ENCODE data around the gene RSRC1.

RSRC1 gene

DNA sequence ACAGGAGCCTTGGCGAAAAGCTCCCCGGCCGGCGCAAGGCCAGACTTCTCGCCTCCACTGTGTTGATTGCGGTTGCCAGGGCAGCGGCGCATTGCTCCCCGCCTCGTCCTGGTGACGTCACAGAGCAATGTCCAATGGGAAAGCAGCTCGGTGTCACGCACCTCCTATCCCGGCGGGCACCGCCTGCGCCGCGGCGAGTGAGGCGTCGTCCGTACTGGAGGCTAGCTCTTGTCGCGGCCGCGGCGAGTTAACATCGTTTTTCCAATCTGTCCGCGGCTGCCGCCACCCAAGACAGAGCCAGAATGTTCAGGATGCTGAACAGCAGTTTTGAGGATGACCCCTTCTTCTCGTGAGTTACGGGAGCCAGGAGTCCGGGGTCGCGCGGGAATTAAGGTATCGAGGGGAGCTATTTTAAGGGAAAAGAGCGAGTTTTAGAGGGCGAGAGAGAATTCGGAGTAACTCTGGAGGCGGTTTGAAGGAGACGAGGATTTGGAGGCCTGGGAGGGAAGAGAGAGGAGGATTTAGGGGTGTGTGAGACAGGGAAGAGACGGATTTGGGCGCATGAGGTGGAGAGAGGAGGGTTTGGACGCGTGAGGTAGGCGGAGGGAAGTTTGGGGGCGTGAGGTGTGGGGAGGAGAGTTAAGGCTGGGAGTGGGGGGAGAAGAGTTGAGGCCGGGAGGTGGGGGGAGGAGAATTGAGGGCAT lies 461.3 kb downstream of the RSRC1 start, which contains the start of gene MLF1:
Gene MLF1 (plus strand): TSS at position 196 of the 704 bp plus-strand sequence. CDS start 107 bp downstream, at position 303.
- peak within 1 kb of the TSS; percentile 90 for H2AFZ ChIP-seq (ENCODE audit: low read length, unreplicated experiment)
- no peaks in the 10 kb centered on the region for H3K79me2 ChIP-seq (ENCODE audit: control insufficient read depth, insufficient read depth, low read length, unreplicated experiment)
- peak within 1 kb of the TSS; percentile 100 for H3K4me3 ChIP-seq (ENCODE audit: low read depth, low read length)

DNA sequence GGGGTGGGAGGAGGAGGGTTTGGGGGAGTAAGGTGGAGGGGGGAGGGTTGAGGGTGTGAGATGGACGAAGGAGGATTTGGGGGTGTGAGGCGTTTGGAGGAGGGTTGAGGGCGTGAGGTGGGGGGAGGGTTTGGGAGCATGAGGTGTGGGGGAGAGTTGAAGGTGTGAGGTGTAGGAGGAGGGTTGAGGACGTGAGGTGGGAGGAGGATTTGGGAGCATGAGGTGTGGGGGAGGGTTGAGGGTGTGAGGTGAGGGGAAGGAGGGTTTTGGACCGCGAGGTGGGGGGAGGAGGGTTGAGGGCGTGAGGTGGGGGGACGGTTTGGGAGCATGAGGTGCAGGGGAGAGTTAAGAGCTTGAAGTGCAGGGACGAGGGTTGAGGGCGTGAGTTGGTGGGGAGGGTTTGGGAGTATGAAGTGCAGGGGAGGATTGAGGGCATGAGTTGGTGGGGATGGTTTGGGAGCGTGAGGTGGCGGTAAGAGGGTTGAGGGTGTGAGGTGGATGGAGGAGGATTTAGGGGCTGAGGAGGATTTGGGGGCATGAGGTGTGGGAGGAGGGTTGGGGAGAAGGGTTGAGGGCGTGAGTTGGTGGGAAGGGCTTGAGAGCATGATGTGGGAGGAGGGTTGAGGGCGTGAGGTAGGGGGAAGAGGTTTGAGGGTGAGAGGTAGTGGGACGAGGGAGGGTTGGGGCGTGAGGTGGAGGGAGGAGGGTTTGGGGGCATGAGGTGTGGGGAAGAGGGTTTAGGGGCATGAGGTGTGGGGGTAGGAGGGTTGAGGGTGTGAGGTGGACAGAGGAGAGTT lies 462.3 kb downstream of the RSRC1 start:
- Histone ChIP-seq H3K36me3 (ENCODE audit: insufficient read depth, low read length) (no peaks in the 10 kb centered on the region), H3K27me3 (ENCODE audit: insufficient read depth, low read length) (no peaks in the 10 kb centered on the region), H3K27ac (ENCODE audit: low read depth, low read length) (no peak overlapping the region), H3K79me2 (ENCODE audit: control insufficient read depth, insufficient read depth, low read length, unreplicated experiment) (no peaks in the 10 kb centered on the region), H3K4me1 (ENCODE audit: control insufficient read depth, insufficient read depth, low read length, unreplicated experiment) (peaks cover 8% of the 10 kb centered on the region), H3K4me3 (ENCODE audit: low read depth, low read length) (peak overlapping the region; percentile 100), H2AFZ (ENCODE audit: low read length, unreplicated experiment) (no peak overlapping the region)

More for the DNA sequence above, 461.3 kb downstream of the RSRC1 start, which contains the start of gene MLF1:
- peak within 1 kb of the TSS; percentile 94 for H3K27ac ChIP-seq (ENCODE audit: low read depth, low read length)
- no peaks in the 10 kb centered on the region for H3K27me3 ChIP-seq (ENCODE audit: insufficient read depth, low read length)
- no peaks in the 10 kb centered on the region for H3K36me3 ChIP-seq (ENCODE audit: insufficient read depth, low read length)
- H3K4me1 ChIP-seq (ENCODE audit: control insufficient read depth, insufficient read depth, low read length, unreplicated experiment): peaks cover 8% of the 10 kb centered on the region

DNA sequence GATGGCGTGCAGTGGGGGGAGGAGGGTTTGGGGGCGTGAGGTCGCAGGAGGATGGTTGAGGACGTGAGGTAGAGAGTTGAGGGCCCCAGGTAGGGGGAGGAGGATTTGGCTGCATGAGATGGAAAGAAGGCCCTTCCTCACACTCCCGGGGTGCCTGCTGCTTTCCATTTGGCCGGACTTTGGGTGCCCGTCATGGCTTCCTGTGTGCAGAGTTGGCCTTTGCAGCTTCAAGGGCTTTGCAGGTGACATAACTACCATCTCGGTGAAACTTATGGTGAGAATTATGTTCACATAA lies 462.8 kb downstream of the RSRC1 start:
- H3K36me3 ChIP-seq (ENCODE audit: insufficient read depth, low read length): no peaks in the 10 kb centered on the region
- no peaks in the 10 kb centered on the region for H3K27me3 ChIP-seq (ENCODE audit: insufficient read depth, low read length)
- no peak overlapping the region for H2AFZ ChIP-seq (ENCODE audit: low read length, unreplicated experiment)
- H3K79me2 ChIP-seq (ENCODE audit: control insufficient read depth, insufficient read depth, low read length, unreplicated experiment): no peaks in the 10 kb centered on the region
- H3K4me3 ChIP-seq (ENCODE audit: low read depth, low read length): no peak overlapping the region
- no peak overlapping the region for H3K27ac ChIP-seq (ENCODE audit: low read depth, low read length)
- peaks cover 8% of the 10 kb centered on the region for H3K4me1 ChIP-seq (ENCODE audit: control insufficient read depth, insufficient read depth, low read length, unreplicated experiment)

DNA sequence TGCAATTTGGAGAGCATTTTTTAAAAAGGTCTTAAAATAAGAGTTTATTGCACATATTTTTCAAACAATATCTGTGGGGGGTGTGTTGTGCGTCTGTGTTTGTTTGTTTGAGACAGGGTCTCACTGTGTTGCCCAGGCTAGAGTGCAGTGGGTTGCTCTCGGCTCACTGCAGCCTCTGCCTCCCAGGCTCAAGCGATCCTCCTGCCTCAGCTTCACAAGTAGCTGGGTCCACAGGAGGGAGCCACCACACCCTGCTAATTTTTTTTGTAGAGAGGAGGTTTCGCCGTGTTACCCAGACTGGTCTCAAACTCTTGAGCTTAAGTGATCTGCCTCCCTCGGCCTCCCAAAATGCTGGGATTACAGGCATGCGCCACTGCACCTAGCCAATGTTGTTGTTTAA lies 463.8 kb downstream of the RSRC1 start:
- no peaks in the 10 kb centered on the region for H3K27me3 ChIP-seq (ENCODE audit: insufficient read depth, low read length)
- H3K4me1 ChIP-seq (ENCODE audit: control insufficient read depth, insufficient read depth, low read length, unreplicated experiment): peaks cover 8% of the 10 kb centered on the region
- H3K79me2 ChIP-seq (ENCODE audit: control insufficient read depth, insufficient read depth, low read length, unreplicated experiment): no peaks in the 10 kb centered on the region
- H3K4me3 ChIP-seq (ENCODE audit: low read depth, low read length): no peak overlapping the region
- no peak overlapping the region for H3K27ac ChIP-seq (ENCODE audit: low read depth, low read length)
- H3K36me3 ChIP-seq (ENCODE audit: insufficient read depth, low read length): no peaks in the 10 kb centered on the region
- no peak overlapping the region for H2AFZ ChIP-seq (ENCODE audit: low read length, unreplicated experiment)

DNA sequence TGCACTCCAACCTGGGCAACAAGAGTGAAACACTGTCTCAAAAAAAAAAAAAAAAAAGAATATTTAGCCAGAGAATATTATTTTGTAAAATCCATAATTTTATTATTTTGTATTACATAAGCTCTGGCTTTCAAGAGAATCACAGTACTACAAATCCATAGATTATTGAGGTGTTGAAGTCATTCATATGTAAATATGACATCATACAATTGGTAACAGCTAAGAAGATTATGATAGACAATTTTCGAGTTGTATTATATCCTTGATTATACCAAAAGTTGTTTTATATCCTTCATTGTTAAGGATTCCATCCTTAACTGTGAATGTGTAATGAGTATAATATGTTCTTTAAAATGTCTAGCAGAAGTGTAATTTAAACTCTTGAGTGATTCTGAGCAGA lies 464.8 kb downstream of the RSRC1 start:
- no peak overlapping the region for H3K27ac ChIP-seq (ENCODE audit: low read depth, low read length)
- peaks cover 8% of the 10 kb centered on the region for H3K4me1 ChIP-seq (ENCODE audit: control insufficient read depth, insufficient read depth, low read length, unreplicated experiment)
- H3K79me2 ChIP-seq (ENCODE audit: control insufficient read depth, insufficient read depth, low read length, unreplicated experiment): no peaks in the 10 kb centered on the region
- no peaks in the 10 kb centered on the region for H3K36me3 ChIP-seq (ENCODE audit: insufficient read depth, low read length)
- no peaks in the 10 kb centered on the region for H3K27me3 ChIP-seq (ENCODE audit: insufficient read depth, low read length)
- H3K4me3 ChIP-seq (ENCODE audit: low read depth, low read length): no peak overlapping the region
- H2AFZ ChIP-seq (ENCODE audit: low read length, unreplicated experiment): no peak overlapping the region

DNA sequence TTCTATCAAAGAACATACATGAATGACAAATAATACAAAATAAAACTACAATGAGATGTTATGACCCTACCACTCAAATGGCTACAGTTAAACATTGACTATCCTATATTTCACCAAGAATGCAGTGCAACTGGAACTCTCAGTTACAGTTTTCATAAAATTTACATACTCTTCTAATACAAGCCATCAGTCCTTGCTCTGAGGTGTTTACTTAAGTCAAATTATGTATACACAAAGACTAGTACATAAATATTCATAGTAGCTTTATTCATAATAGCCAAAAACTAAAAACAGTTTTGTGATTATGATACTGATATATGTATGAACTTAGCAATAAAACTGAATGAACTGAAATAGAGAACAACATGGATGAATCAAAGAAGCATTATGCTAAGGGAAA lies 480.3 kb downstream of the RSRC1 start:
- H3K27me3 ChIP-seq (ENCODE audit: insufficient read depth, low read length): no peaks in the 10 kb centered on the region
- no peak overlapping the region for H3K4me3 ChIP-seq (ENCODE audit: low read depth, low read length)
- H3K36me3 ChIP-seq (ENCODE audit: insufficient read depth, low read length): no peaks in the 10 kb centered on the region
- no peak overlapping the region for H3K27ac ChIP-seq (ENCODE audit: low read depth, low read length)
- no peaks in the 10 kb centered on the region for H3K79me2 ChIP-seq (ENCODE audit: control insufficient read depth, insufficient read depth, low read length, unreplicated experiment)
- H3K4me1 ChIP-seq (ENCODE audit: control insufficient read depth, insufficient read depth, low read length, unreplicated experiment): peaks cover 11% of the 10 kb centered on the region
- no peak overlapping the region for H2AFZ ChIP-seq (ENCODE audit: low read length, unreplicated experiment)
